HG02678 (cell line): Measurements from ENCODE around the gene BMI1.

Experiments
- ATAC-seq: cut with Tn5 transposase; IDR thresholded peaks from one replicate; pipeline ENCODE4 v1.9.1; 2021; ENCODE audit warnings: mild to moderate bottlenecking, moderate library complexity; ENCODE audit not compliant: unreplicated experiment

BMI1 gene

GRCh38 chr10:22319547-22319979, 1.3 kb upstream of the BMI1 start:
- no peak for ATAC-seq

DNA sequence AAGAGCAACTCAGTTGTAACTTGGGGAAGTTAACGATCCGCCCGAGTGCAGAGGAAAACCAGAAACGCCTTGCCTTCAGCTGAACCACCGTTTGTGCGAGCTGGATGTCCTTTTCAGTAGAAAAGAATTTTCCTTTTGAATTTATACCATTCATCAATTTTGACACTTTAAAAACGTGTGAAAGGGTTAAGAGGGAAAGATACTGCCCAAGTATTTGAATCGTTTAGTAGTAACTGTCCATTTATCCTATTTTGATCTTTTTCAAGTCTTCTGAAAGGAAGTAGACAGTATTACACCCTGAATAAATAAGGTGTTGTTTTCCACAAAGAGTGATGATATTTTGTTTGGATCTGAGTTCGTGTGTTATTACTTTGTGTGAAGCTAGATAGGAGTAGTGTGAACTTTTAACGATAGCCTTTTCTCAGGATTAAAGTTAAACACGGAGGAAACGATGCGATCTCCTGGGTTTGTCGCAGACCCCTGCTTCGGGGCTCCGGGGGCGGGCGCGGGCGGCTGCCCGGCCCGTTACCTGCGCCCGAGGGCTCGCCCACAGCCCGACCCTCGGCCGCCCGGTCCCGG, 830 bp upstream of the BMI1 start:
- ATAC-seq = no peak

DNA sequence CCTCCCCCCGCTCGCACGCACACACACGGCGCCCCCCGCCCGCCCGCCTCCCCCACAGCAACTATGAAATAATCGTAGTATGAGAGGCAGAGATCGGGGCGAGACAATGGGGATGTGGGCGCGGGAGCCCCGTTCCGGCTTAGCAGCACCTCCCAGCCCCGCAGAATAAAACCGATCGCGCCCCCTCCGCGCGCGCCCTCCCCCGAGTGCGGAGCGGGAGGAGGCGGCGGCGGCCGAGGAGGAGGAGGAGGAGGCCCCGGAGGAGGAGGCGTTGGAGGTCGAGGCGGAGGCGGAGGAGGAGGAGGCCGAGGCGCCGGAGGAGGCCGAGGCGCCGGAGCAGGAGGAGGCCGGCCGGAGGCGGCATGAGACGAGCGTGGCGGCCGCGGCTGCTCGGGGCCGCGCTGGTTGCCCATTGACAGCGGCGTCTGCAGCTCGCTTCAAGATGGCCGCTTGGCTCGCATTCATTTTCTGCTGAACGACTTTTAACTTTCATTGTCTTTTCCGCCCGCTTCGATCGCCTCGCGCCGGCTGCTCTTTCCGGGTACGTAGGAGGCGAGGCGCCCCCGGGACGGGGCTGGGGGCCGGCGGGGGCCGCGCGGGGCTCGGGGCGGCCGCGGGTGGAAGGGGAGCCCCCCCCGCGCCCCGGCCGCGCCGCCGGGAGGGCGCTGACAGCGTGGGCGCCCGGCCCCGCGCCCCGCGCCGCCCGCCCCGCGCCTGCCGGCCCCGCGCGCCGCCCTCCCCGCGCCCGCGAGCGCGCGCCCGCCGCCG, 441 bp downstream of the BMI1 start:
- ATAC-seq = peak; percentile 23

DNA sequence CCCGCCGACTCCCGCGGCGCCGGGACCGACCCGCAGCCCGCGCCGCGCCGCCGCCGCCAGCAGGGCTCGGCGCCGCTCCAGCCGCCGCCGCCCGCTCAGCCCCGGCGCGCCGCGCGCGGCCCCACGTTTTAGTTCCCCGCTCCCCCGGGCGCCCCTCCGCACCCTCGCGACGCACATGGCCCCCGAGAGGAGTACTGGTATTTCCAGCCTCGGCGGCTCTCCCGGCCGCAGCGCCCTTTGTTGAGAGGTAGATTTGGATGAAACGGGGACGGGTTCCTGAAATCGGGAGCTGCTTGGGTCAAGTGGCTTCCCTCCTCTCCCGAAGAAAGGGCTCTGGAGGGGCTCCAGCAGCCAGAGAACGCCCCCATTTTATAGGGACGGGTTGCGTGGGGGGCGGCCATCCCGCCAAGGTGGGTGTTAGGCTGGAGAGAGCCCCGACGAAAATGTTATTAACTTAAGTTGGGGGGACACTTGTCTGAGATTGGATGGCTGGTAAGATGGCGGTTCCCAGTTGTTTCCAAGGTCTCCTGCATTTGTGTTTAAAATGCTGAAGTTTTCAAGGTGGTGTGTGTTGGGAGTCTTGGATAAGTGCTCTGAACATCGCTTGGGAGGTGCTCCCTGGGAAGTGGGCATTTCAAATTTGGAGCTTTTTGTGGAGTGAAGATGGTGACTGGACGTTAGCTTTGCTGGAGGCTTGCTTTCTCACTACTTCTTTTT, 1.2 kb downstream of the BMI1 start:
- no peak for ATAC-seq

DNA sequence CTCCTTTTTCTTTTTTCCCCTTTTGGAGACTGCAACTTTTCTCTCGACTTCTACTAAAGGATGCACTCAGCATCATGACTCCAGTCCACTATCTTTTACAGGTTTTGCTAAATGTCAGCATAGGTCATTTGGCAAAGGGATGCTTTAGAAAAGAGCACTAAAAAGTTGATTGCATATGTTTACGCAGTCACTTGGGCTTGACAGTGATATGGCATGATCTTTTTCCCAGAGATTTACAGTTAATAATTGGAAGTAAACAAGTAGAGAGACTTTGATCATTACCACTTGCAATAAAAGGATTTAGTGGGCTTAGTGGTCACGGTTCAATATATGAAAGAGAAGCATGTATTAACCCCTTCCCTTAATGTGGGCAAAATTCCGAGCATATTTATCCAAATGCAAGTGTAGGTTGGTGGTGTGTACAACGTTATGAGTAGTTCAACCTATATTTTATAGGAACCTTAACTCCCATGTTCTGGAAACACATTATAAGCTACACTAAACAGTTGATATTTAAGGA, 1.8 kb downstream of the BMI1 start:
- ATAC-seq = no peak

DNA sequence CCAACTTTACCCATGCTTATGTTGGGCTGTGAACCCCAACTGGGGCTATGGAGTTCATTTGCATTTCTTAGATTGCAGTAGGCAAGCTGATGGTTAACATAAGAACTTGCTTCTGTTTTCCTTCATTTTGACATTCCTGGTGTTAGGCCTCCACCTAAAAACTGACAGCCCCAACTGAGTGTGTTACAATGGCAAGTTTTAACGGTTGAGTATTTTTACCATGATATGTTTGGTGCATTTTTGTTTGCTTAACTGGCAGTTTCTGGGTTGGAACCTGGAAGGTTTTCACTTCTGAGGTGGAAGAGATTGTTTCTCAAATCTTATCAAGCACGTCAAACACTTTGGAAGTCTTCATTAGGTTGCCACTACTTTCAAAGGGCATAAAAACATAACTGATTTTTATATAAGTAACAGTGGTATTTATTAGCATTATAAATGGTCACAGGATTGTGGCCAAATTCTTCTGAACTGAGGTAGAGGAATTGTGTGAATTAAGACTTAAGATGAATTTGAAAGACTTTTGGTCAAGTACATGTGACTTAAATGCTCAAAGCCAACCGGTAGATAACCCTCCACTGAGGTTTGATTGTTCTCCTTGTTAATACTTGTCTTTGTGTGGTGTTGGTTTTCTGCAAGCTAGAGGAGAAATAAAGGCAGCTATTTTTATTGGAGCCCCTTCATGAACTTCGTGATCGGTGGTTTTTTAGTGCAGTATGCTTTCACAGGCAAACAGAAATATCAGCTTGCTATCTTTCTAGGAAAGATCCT, 2.8 kb downstream of the BMI1 start:
- ATAC-seq = no peak

DNA sequence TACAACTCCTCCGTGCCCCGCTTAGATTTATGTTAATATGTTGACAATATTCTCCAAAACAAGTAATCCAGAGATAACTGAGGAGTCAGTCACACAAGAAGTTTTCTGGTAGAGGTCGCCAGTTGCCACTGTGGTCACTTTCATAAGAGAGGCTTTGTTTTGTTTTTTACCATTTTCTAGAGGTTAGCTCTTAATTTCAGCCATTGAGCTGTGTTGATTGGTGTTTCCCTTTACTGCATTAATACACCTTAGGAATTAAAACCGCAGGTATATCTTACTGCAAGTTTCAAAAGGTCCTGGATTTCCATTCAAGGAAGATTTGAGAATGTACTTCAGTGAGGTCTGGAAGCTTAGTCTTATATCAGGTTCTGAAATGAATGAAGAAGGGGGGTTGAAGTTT, 3.5 kb downstream of the BMI1 start:
- ATAC-seq = no peak

DNA sequence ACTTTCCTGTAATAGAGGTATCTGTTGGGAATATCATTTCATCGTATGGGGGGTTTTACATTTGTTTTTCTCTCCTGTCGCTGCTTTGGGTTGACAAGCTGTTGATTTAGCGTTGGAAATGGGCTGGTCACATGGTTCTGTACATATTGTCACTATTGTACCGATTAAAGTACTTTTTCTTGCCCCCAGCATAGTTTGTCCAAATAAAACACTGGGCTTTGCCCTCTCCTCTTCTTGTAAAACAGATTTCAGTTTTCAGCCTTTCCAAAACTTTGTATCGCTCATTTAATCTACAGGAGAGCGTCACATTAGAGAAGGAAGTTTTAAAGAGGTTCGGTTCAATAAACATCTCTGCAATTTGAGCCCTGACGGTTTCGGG, 4.0 kb downstream of the BMI1 start:
- ATAC-seq = no peak

DNA sequence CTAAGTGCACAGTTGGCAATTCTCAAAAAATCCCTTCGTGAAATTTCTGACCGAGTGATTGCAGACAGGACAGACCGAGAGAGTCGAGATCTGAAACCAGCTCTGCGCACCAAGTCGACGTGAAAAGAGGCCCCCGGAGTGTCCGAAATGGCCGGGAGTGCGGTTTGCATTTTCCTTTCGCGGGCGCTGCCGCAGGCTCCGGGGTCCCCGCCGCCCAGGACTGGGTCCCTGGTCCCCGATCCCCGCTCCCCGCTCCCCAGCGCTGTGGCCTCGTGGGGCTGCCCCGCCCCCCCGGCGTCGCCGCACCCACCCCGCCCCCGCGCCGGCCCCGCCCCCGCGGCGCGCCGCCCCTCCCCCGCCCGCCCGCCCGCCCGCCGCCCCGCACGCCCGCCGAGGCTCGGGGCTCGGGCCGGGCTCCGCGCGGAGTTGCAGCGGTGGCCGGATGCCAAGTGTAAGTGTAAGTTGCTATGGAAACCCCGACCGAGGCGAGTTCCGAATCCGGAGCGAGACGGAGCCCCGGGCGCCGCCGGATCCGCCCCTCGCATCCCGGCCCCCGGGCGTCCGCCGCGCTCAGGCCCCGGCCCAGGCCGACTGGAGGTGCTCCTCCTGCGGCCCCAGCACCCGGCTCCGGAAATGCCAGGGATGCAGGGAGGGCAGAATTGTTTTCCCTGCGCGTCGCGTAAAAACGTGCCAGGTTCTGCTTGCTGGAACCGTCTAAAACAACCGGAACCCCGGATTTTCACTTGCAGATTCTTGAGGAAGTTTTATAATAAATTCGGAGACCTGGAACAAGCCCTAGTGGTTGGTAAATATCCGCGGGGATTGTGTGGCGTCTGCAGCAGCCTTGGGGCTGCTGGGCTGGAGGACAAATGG, 4.6 kb downstream of the BMI1 start:
- ATAC-seq = peak; percentile 50

- no peak for ATAC-seq
Measured at GRCh38 chr10:22326145-22326702, 5.3 kb downstream of the BMI1 start.

GRCh38 chr10:22329150-22329549, 8.3 kb downstream of the BMI1 start:
- no peak for ATAC-seq

GRCh38 chr10:22332116-22332692, 11.3 kb downstream of the BMI1 start:
- no peak for ATAC-seq

GRCh38 chr10:22333167-22333974, 12.5 kb downstream of the BMI1 start:
- ATAC-seq = no peak

DNA sequence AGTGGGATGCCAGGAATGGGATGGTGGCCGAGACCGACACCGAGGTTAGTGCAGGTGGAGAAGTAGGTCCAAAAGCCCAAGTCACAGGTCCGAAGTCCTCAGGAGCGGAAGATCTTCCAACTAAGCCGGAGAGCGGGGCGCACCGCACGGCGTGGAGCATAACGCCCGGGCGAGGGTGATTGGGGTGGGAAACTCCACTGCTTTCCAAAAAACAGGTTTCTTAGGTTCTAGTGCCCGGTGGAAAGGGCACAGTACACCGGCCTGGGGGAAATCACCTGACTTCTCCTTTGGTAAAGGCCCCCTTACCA, 13.0 kb downstream of the BMI1 start:
- no peak for ATAC-seq

DNA sequence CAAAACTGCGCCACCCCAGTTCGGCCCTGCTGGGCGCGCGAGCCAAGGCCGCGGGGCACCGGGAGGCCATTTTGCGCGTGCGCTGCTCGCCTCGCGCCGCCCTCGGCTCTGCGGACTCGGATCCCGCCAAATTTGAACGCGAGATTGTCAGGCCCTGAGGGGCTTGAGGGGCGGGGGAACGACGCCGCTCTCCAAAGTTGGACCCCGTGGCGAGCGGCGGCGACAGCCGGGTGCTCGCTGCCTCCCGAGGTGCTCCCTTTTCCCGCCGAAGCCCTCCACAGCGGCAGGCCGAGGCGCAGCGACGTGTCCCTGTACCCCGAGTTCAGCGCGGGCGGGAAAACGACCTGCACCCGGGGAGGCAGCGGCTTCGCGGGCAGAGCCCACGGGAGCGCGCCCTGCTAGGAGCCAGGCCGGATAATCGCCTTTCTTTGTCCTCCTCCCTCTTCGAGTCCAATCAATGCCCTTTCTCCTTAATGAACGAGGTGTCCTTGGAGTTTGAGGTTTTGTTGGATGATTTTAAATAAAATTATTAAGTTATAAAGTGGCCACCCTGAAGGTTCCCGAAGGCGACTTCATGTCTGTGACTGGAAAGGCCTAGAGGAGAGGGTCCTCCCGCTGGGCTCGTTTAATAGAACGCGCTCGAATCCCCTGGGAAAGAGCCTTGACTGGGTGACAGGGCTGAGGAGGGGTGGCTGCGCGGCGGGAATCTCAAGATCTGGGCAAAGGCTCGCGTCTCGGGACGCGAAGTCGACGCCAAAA, 13.7 kb downstream of the BMI1 start:
- ATAC-seq = no peak

DNA sequence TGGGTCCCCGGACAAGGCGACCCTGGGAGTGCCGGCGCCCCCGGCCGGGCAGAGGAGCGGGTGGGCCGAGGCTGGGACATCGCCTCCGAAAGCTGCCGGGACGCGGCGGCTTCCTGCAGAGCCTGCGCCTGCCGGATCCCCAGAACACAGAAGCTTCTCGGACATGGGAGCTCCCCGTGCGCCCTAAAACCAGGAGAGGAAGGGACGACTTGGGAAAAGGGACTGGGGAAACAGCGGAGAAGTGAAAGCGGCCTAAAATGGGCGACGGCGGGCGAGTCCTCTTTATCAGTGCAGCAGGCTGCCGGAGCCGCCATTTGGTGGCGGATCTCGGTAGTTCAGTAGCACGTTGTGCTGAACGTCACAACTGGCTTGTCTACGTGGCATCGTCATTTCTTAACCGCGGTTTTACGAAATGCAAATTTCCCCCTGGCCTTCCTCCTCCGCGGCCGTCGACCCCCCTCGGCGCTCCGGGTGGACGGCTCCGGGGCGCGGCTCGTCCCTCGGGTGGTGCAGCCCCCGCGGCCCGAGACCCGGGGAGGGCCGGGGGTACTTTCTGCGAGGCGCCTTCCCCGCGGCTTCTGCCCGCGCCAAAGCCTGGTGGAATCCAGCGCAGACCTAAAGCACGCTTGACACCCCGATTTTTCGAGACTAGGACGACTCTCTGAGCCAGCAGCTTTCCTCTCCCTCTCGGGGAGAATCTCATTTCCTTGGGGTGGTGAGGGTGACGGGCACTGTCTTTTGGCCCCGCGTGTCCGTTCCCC, 14.5 kb downstream of the BMI1 start:
- ATAC-seq = peak; percentile 58

GRCh38 chr10:22338185-22338900, 17.4 kb downstream of the BMI1 start:
- ATAC-seq = no peak
